Measurements from ENCODE around the gene FRMPD1.
"Not testable (repeated sequence)": the region's sequence is repeated elsewhere in the genome, so short reads cannot be mapped to it uniquely, and the experiment has no call there.

Gene FRMPD1

GRCh38 chr9:37752642-37753488 is 102.1 kb downstream of the FRMPD1 start:
- peaks cover 5% of the 10 kb centered on the region for H3K36me3 Mint-ChIP-seq (ENCODE audit: low read depth)
- H3K27ac Mint-ChIP-seq = no peak overlapping the region

GRCh38 chr9:37753489-37754190 is 102.9 kb downstream of the FRMPD1 start, which contains the start of gene TRMT10B:
Gene TRMT10B, plus strand, starts transcription at chr9:37753805. Its CDS starts 8,127 bp downstream, at chr9:37761932.
- Mint-ChIP-seq H3K27ac (peak within 1 kb of the TSS; percentile 66), H3K9me3 (peaks cover 7% of the 10 kb centered on the region)
- no peak for TF ChIP-seq CTCF (IDR thresholded peaks at IDR 0.05)

More at GRCh38 chr9:37752642-37753488, 102.1 kb downstream of the FRMPD1 start:
- no peak for TF ChIP-seq CTCF (IDR thresholded peaks at IDR 0.05)
- peak overlapping the region; percentile 92 for H3K4me3 Mint-ChIP-seq
- H3K9me3 Mint-ChIP-seq = peaks cover 7% of the 10 kb centered on the region
- H3K27me3 Mint-ChIP-seq (ENCODE audit: low read depth, poor library complexity) = peaks cover 8% of the 10 kb centered on the region
- DNase-seq = no peak
- H3K4me1 Mint-ChIP-seq = peaks cover 11% of the 10 kb centered on the region

GRCh38 chr9:37758747-37759146 is 108.0 kb downstream of the FRMPD1 start:
- no peak overlapping the region for H3K27ac Mint-ChIP-seq
- no peak overlapping the region for H3K4me3 Mint-ChIP-seq
- no peak for DNase-seq
- H3K27me3 Mint-ChIP-seq (ENCODE audit: low read depth, poor library complexity) = peaks cover 6% of the 10 kb centered on the region
- TF ChIP-seq CTCF (IDR thresholded peaks at IDR 0.05) = no peak
- peaks cover 15% of the 10 kb centered on the region for H3K36me3 Mint-ChIP-seq (ENCODE audit: low read depth)
- H3K9me3 Mint-ChIP-seq = no peaks in the 10 kb centered on the region
- H3K4me1 Mint-ChIP-seq = peaks cover 11% of the 10 kb centered on the region

More at GRCh38 chr9:37753489-37754190, 102.9 kb downstream of the FRMPD1 start, which contains the start of gene TRMT10B:
- peaks cover 11% of the 10 kb centered on the region for H3K4me1 Mint-ChIP-seq
- H3K4me3 Mint-ChIP-seq = peak within 1 kb of the TSS; percentile 92
- H3K27me3 Mint-ChIP-seq (ENCODE audit: low read depth, poor library complexity) = peaks cover 8% of the 10 kb centered on the region
- peak; percentile 84 for DNase-seq
- peaks cover 5% of the 10 kb centered on the region for H3K36me3 Mint-ChIP-seq (ENCODE audit: low read depth)

- peaks cover 7% of the 10 kb centered on the region for H3K9me3 Mint-ChIP-seq
- H3K27ac Mint-ChIP-seq = no peak overlapping the region
Observed at GRCh38 chr9:37760416-37761161, 109.8 kb downstream of the FRMPD1 start.

DNA sequence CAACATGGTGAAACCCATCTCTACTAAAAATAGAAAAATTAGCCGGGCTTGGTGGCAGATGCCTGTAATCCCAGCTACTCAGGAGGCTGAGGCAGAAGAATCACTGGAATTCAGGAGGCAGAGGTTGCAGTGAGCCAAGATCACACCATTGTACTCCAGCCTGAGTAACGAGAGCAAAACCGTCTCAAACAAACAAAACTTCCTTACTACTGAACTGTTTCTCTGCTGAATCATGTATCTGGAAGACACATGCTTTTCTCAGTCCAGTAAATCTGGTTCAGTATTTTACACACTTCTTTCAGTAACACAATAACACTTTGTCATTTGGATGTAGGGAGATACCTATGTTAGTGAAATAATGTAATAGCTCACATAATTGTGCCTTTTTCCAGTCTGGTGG is 110.8 kb downstream of the FRMPD1 start:
- DNase-seq = no peak
- Mint-ChIP-seq H3K4me3 (no peak overlapping the region), H3K36me3 (ENCODE audit: low read depth) (peaks cover 38% of the 10 kb centered on the region), H3K4me1 (no peaks in the 10 kb centered on the region), H3K27me3 (ENCODE audit: low read depth, poor library complexity) (peaks cover 3% of the 10 kb centered on the region), H3K9me3 (peaks cover 10% of the 10 kb centered on the region), H3K27ac (peak overlapping the region; percentile 78)
- no peak for TF ChIP-seq CTCF (IDR thresholded peaks at IDR 0.05)

More at GRCh38 chr9:37760416-37761161, 109.8 kb downstream of the FRMPD1 start:
- no peak for TF ChIP-seq CTCF (IDR thresholded peaks at IDR 0.05)
- Mint-ChIP-seq H3K36me3 (ENCODE audit: low read depth) (peaks cover 33% of the 10 kb centered on the region), H3K27me3 (ENCODE audit: low read depth, poor library complexity) (peaks cover 3% of the 10 kb centered on the region), H3K4me1 (no peaks in the 10 kb centered on the region), H3K4me3 (no peak overlapping the region)
- no peak for DNase-seq

DNA sequence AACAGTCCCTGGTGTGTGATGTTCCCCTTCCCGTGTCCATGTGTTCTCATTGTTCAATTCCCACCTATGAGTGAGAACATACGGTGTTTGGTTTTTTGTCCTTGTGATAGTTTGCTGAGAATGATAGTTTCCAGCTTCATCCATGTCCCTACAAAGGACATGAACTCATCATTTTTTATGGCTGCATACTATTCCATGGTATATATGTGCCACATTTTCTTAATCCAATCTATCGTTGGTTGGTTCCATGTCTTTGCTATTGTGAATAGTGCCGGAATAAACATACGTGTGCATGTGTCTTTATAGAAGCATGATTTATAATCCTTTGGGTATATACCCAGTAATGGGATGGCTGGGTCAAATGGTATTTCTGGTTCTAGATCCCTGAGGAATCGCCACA is 114.5 kb downstream of the FRMPD1 start:
- H3K27ac Mint-ChIP-seq; H3K4me3 Mint-ChIP-seq; DNase-seq; H3K9me3 Mint-ChIP-seq; H3K27me3 Mint-ChIP-seq (ENCODE audit: low read depth, poor library complexity); H3K4me1 Mint-ChIP-seq: not testable (repeated sequence)
- peaks cover 53% of the 10 kb centered on the region for H3K36me3 Mint-ChIP-seq (ENCODE audit: low read depth)

Measured in nephron progenitor cell (in vitro differentiated cells).